Measurements from ENCODE around the gene CFAP126.
"Not testable (repeated sequence)": the region's sequence is repeated elsewhere in the genome, so short reads cannot be mapped to it uniquely, and the experiment has no call there.

- TF ChIP-seq CTCF (IDR thresholded peaks at IDR 0.05 in 8 of 11, conservative IDR thresholded peaks at IDR 0.05 in 3 of 11); POLR2A (IDR thresholded peaks at IDR 0.05): not testable (repeated sequence)
Measured at GRCh38 chr1:161409848-161410635, 42.4 kb upstream of the CFAP126 start.
